Brain microvascular endothelial cell (primary cell): ENCODE results near the gene ACAN.

Experiments
- DNase-seq: peaks from one replicate; pipeline ENCODE4 v3.0.0-alpha.2; 2020
- H3K27ac ChIP-seq: fragments of 250-450 bp; sonication (Bioruptor Pico); 2 replicates; pipeline ENCODE4 v1.5.1; 2020; ENCODE audit warnings: mild to moderate bottlenecking, moderate library complexity
- H3K27me3 ChIP-seq: fragments of 250-450 bp; sonication (Bioruptor Pico); replicated peaks from 2 replicates; pipeline ENCODE4 v1.5.1; 2020; ENCODE audit warnings: mild to moderate bottlenecking
- H3K36me3 ChIP-seq: fragments of 250-450 bp; sonication (Bioruptor Pico); replicated peaks from 2 replicates; pipeline ENCODE4 v1.5.1; 2020; ENCODE audit warnings: mild to moderate bottlenecking
- H3K4me3 ChIP-seq: 2 replicates; pipeline ENCODE4 v1.5.1; 2011; ENCODE audit warnings: low read depth, mild to moderate bottlenecking, control low read depth, low read length, moderate library complexity
- CTCF ChIP-seq: IDR thresholded peaks from 2 replicates; pipeline ENCODE4 v1.5.1; 2011; ENCODE audit warnings: low read depth, mild to moderate bottlenecking, moderate library complexity, low read length, control low read depth, inconsistent platforms; ENCODE audit errors: missing control alignments
- in situ Hi-C: cut with HindIII; loops from 2 replicates; pipeline ENCODE4 v1.10.0; 2017; ENCODE audit warnings: low sequenced_read_pairs, low pct_ligation_motif_present

The ACAN gene

GRCh38 chr15:88902846-88903245 is 99.6 kb downstream of the ACAN start:
- H3K27me3 ChIP-seq = no peaks in the 10 kb centered on the region
- in situ Hi-C loops = loop anchor here (25.0 kb wide), 1 partner anchor 109 kb away; no protein-coding TSS in a partner anchor
- H3K4me3 ChIP-seq = no peak overlapping the region
- DNase-seq = no peak
- peaks cover 24% of the 10 kb centered on the region for H3K36me3 ChIP-seq
- no peak for TF ChIP-seq CTCF
- H3K27ac ChIP-seq = no peak overlapping the region

- DNase-seq = no peak
- H3K27ac ChIP-seq = no peak overlapping the region
- peaks cover 32% of the 10 kb centered on the region for H3K36me3 ChIP-seq
- in situ Hi-C loops = loop anchor here (25.0 kb wide), 1 partner anchor 108 kb away; no protein-coding TSS in a partner anchor
- H3K27me3 ChIP-seq = no peaks in the 10 kb centered on the region
- TF ChIP-seq CTCF = no peak
- H3K4me3 ChIP-seq = no peak overlapping the region
Observed at GRCh38 chr15:88904257-88904623, 101.0 kb downstream of the ACAN start.

GRCh38 chr15:88904624-88905327 is 101.5 kb downstream of the ACAN start:
- H3K4me3 ChIP-seq = no peak overlapping the region

GRCh38 chr15:88905576-88905975 is 102.3 kb downstream of the ACAN start:
- in situ Hi-C loops = loop anchor here (25.0 kb wide), 1 partner anchor 107 kb away; no protein-coding TSS in a partner anchor
- Histone ChIP-seq H3K4me3 (no peak overlapping the region), H3K36me3 (peaks cover 34% of the 10 kb centered on the region), H3K27me3 (no peaks in the 10 kb centered on the region), H3K27ac (no peak overlapping the region)
- no peak for TF ChIP-seq CTCF
- DNase-seq = no peak

More at GRCh38 chr15:88904624-88905327, 101.5 kb downstream of the ACAN start:
- in situ Hi-C loops = loop anchor here (25.0 kb wide), 1 partner anchor 108 kb away; no protein-coding TSS in a partner anchor
- Histone ChIP-seq H3K27ac (no peak overlapping the region), H3K27me3 (no peaks in the 10 kb centered on the region), H3K36me3 (peaks cover 36% of the 10 kb centered on the region)
- DNase-seq = peak; percentile 70
- peak; percentile 97 for TF ChIP-seq CTCF

GRCh38 chr15:88906130-88906529 is 102.9 kb downstream of the ACAN start:
- Histone ChIP-seq H3K27me3 (no peaks in the 10 kb centered on the region), H3K36me3 (peaks cover 34% of the 10 kb centered on the region), H3K27ac (no peak overlapping the region), H3K4me3 (no peak overlapping the region)
- in situ Hi-C loops = loop anchor here (25.0 kb wide), 1 partner anchor 106 kb away; no protein-coding TSS in a partner anchor
- no peak for TF ChIP-seq CTCF
- DNase-seq = no peak

- DNase-seq = no peak
- Histone ChIP-seq H3K4me3 (no peak overlapping the region), H3K27ac (no peak overlapping the region), H3K36me3 (peaks cover 34% of the 10 kb centered on the region), H3K27me3 (no peaks in the 10 kb centered on the region)
- TF ChIP-seq CTCF = no peak
- in situ Hi-C loops = loop anchor here (25.0 kb wide), 1 partner anchor 106 kb away; no protein-coding TSS in a partner anchor
Observed at GRCh38 chr15:88906551-88906950, 103.3 kb downstream of the ACAN start.
